M059J (cell line): Measurements from ENCODE around the gene SAMD10. TPM values are rescaled to one million over a fixed set of nuclear protein-coding genes. Genes with fewer than 3 reads are reported as not detected.
"Not testable (repeated sequence)": the region's sequence is repeated elsewhere in the genome, so short reads cannot be mapped to it uniquely, and the experiment has no call there.

Experiments
- DNase-seq: peaks from one replicate; pipeline ENCODE4 v3.0.0-alpha.2; 2012; ENCODE audit warnings: low read depth
- total RNA-seq: library from RNA; depleted of rRNA; stranded (reverse); fragments of >200 nt; shearing (Covaris generic); gene quantifications from 2 replicates; pipeline ENCODE4 v1.2.3, GENCODE V29; 2014; rRNA removed

SAMD10 gene
- total RNA-seq, 1 experiment from 2014 or later = 1.2 TPM

- no peak for DNase-seq
Measured at GRCh38 chr20:63941282-63942081, 38.0 kb downstream of the SAMD10 start.

GRCh38 chr20:63940472-63941266, 38.8 kb downstream of the SAMD10 start:
- no peak for DNase-seq

GRCh38 chr20:63940071-63940471, 39.4 kb downstream of the SAMD10 start:
- no peak for DNase-seq

GRCh38 chr20:63939061-63939935, 40.1 kb downstream of the SAMD10 start:
- no peak for DNase-seq

- no peak for DNase-seq
Measured at GRCh38 chr20:63937596-63937995, 41.8 kb downstream of the SAMD10 start.

- DNase-seq = no peak
Measured at GRCh38 chr20:63935447-63935846, 44.0 kb downstream of the SAMD10 start.

- DNase-seq = no peak
Measured at GRCh38 chr20:63934271-63935068, 45.0 kb downstream of the SAMD10 start.

GRCh38 chr20:63933646-63934045, 45.8 kb downstream of the SAMD10 start:
- no peak for DNase-seq

GRCh38 chr20:63932606-63933160, 46.8 kb downstream of the SAMD10 start:
- DNase-seq = no peak

GRCh38 chr20:63931735-63932134, 47.7 kb downstream of the SAMD10 start:
- DNase-seq = no peak

- no peak for DNase-seq
Measured at GRCh38 chr20:63930971-63931553, 48.4 kb downstream of the SAMD10 start.

- DNase-seq = not testable (repeated sequence)
Measured at GRCh38 chr20:63929473-63929883, 50.0 kb downstream of the SAMD10 start.

- DNase-seq = no peak
Measured at GRCh38 chr20:63929071-63929470, 50.4 kb downstream of the SAMD10 start.

- DNase-seq = no peak
Measured at GRCh38 chr20:63926298-63926697, 53.1 kb downstream of the SAMD10 start.

GRCh38 chr20:63924241-63924640, 55.2 kb downstream of the SAMD10 start:
- no peak for DNase-seq

Other genes with a start within 250 kb of the SAMD10 start
- gene LIME1, start 243.0 kb downstream of the SAMD10 start, total RNA-seq = 0.12 and 4.4 TPM in 2 replicates
- 36.9 and 59.3 TPM in 2 replicates for gene SLC2A4RG, start 239.9 kb downstream of the SAMD10 start, total RNA-seq
- gene ZBTB46, start 148.4 kb downstream of the SAMD10 start, total RNA-seq = 2.5 and 3.1 TPM in 2 replicates
- gene ABHD16B, start 118.1 kb downstream of the SAMD10 start, total RNA-seq = not detected in 2 replicates
- gene TPD52L2, start 114.4 kb downstream of the SAMD10 start, total RNA-seq = 130 and 152 TPM in 2 replicates
- 37.9 and 68.7 TPM in 2 replicates for gene DNAJC5, start 84.5 kb downstream of the SAMD10 start, total RNA-seq
- 23.9 and 32.2 TPM in 2 replicates for gene UCKL1, start 23.2 kb downstream of the SAMD10 start, total RNA-seq
- gene ZNF512B, start 9.7 kb downstream of the SAMD10 start, total RNA-seq = 7.7 and 17.7 TPM in 2 replicates
- gene PRPF6, start 1.5 kb upstream of the SAMD10 start, total RNA-seq = 77.2 and 106 TPM in 2 replicates
- gene C20orf204, start 56.5 kb upstream of the SAMD10 start, total RNA-seq = 0.02 TPM in 2 replicates
- gene SOX18, start 70.0 kb upstream of the SAMD10 start, total RNA-seq = not detected in 2 replicates
- 21.1 and 28.7 TPM in 2 replicates for gene TCEA2, start 83.6 kb upstream of the SAMD10 start, total RNA-seq
- 23.7 and 33.6 TPM in 2 replicates for gene RGS19, start 99.9 kb upstream of the SAMD10 start, total RNA-seq
- 0.59 TPM in 1 of 2 replicates, not detected in the other for gene OPRL1, start 100.4 kb upstream of the SAMD10 start, total RNA-seq
- not detected in 2 replicates for gene LKAAEAR1, start 104.8 kb upstream of the SAMD10 start, total RNA-seq
- not detected in 2 replicates for gene NPBWR2, start 127.9 kb upstream of the SAMD10 start, total RNA-seq
- gene MYT1, start 184.8 kb upstream of the SAMD10 start, total RNA-seq = not detected in 2 replicates